HTR-8/SVneo (cell line): ENCODE measurements around the gene NFATC3.

Source experiments
- DNase-seq: peaks from one replicate; pipeline ENCODE4 v3.0.0; 2011; ENCODE audit warnings: low spot score, mixed read lengths; ENCODE audit not compliant: insufficient read length
- FAIRE-seq: peaks from 2 replicates; lab custom pipeline; 2011; peaks lifted over from hg19 to GRCh38; lab: Jason Lieb, UNC

NFATC3 gene

DNA sequence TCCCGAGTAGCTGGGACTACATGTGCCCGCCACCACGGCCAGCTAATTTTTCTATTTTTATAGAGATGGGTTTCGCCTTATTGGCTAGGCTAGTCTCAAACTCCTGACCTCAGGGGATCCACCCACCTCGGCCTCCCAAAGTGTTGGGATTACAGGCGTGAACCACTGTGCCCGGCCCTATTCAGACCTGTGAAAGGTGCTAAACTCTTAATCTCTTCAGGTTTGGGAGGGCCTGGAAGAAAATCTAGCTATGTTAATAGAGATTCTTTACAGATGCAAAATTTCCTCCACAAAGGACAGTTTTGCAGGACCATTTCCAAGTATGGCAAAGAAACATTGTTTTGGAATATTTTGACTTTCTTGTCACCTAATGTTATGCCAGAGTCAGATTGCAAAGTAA lies 156.9 kb downstream of the NFATC3 start:
- FAIRE-seq = no peak
- no peak for DNase-seq

DNA sequence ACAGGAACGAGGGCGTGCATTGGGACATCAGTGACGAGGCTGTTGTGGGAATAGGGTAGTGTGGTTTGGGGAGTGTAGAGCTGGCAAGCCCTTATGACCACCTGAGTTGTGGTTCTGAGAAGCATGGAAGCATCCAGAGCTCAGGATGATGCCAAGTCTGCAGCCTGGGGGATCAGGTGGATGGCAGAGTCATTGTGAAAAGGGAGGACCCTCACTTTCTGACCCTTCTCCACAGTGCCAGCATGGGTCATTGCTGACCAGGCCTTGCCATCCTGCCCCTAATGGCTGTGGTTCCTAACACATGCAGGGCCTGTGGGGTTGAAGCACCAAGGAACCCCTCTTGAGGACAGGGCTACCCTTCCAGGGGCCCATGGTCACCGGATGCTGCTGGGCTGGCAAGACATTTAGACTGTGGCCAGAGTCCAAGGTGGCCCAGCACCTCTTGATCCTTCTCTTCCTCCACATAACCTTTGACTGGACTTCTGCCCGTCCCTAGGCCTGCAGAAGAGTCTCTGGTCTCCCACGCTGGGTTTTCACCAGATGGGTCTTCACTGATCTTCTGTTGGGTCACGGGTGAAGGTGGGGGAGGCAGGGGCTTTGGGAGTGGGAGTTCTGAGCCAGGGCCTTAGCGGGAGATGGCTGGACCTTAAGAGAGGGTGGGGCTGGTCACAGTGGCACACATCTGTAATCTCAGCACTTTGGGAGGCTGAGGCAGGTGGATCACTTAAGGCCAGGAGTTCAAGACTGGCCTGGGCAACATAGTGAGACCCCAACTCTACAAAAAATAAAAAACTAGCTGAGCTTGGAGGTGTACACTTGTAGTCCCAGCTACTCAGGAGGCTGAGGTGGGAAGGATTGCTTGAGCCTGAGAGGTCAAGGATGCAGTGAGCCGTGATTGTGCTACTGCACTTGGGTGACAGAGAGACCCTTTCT lies 158.0 kb downstream of the NFATC3 start:
- no peak for DNase-seq
- FAIRE-seq = no peak

DNA sequence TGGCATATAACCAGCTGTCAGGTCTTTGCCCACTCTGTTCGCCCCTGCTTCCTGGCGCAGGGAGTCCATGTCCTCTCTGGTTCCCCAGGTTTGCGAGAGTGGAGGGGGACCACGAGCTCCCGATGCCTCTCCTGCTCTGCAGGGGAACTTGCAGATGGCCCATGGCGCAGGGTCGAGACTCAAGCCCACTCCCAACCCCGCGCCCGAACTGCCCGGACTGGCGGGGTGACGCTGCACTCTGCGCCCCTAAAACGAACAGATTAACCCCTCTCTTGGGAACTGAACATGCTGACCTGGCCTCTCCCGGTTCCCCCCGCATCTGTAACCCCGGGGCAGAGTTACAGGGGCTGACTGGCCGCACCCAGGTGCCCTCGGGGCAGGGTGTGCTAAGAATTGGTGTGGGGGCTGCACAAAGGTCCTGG lies 159.3 kb downstream of the NFATC3 start:
- FAIRE-seq = no peak

DNA sequence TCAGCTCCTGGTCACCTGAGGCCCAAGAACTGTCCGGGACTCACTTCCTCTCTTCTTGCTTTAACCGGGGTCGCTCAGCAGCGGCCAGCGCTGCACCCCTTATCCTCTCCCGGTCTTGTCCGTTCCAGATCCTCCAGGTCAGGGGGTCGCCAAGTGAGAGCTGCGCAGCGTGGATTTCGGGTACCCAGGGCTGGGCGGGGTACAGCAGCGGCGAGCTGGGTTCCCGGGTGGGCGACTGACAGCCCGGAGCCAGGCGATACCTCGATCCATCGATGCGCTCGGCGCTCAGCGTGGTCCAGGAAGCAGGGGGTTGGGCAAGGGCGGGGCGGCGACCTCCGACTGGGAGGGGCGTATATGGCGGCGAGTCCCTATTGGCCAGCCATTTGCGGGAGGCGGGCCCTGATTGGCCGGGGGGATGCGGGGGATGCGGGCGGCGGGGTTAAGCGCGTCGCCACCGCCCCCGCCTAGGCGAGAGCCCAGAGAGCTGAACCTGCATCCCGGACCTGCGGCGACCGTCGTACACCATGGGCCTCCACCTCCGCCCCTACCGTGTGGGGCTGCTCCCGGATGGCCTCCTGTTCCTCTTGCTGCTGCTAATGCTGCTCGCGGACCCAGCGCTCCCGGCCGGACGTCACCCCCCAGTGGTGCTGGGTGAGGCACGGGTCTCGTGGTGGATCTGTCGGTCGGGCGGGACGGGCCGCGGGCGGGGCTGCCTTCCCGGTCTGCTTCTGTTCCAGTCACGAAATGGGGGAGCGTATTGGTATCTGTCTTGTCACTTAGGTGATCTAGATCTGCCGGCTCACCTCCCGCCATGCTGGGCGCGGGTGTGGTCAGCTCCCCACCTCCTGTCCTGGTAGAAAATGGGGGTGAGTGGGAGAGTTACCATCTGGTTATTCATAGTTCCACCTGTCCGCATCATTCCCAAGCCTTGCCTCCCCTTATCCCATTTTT lies 160.0 kb downstream of the NFATC3 start, which contains the start of gene PLA2G15:
Gene PLA2G15, plus strand, starts transcription at position 471 of the 951 bp plus-strand sequence. Its CDS starts 54 bp downstream, at position 525.
- FAIRE-seq (peak; percentile 93), DNase-seq (peak; percentile 94)

More for the DNA sequence above, 159.3 kb downstream of the NFATC3 start:
- no peak for DNase-seq

DNA sequence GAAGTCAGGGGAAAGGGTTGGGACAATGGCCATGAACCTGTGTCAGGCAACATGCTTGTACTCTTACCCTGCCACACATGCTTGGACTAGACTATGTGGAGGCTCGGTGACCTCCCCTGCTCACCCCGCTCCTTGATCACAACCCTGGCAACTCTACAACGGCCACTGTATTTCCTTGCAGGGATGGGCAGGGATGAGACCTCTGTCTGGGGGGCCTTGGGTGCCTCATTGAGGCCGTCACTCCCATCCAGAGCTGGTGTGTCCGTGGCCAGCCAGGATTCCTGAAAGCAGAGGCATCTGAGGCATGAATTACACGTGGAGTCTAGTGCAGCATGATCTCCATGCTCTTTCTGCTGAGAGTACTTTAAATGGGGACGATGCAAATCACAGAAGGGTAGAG lies 161.0 kb downstream of the NFATC3 start:
- no peak for DNase-seq

DNA sequence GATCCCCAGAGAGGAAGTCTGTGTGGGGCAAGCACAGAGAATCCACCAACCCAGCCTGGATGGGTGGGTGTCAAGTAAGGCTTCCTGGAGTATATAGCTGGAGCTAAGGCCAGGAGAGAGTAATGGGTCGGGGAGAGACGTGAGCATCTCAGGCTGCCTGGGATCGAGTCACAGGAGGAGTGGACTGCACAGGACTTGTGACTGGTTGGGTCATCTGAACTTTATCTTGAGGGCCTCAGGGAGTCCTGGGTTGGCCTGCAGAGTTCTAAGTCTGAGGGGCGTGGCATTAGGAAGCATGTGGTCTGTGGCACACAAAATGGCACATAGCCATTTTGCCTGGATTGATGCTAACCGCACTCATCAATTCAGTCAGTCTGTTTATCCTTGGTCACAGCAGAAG lies 161.5 kb downstream of the NFATC3 start:
- DNase-seq (no peak), FAIRE-seq (peak; percentile 33)

More for the DNA sequence above, 161.0 kb downstream of the NFATC3 start:
- FAIRE-seq = no peak

DNA sequence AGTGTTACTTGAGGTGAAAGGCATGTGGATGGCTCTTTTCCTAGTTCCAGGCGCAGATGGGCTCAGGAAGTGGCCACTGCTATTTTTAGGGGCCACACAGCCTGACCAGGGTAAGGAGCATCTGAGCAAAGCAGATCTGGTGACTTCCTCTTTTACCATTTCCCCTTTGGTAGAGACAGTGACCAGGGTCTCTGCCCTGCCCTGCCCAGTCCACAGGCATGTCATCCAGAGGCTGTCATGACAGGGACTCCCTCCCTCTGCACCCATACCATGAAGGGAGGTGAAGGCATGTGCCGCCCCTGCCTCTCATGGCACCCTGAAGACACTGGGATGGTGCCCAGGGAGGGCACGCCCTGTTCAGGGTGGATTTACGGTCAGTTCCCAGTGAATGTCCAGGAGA lies 162.2 kb downstream of the NFATC3 start:
- FAIRE-seq = no peak
- DNase-seq = no peak

DNA sequence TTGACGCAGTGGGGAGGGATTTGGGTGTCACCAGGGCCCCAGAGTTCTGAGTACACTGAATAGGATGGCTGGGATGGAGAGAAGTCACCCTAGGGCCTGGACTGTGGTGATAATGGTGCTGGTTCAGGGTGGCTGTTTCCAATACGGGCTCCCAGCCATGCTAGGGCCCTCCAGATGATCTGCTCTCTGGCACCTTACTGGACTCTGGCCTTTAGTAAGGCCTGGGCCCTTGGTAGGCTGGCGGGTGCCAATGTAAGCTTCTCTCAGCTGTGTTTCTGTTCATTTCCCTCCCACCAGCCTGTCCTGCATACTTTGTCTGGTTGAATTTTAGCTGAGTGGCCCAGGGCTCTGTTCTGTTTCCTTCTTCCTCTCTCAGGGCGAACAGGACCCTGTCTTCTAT lies 162.8 kb downstream of the NFATC3 start:
- DNase-seq (no peak), FAIRE-seq (no peak)

DNA sequence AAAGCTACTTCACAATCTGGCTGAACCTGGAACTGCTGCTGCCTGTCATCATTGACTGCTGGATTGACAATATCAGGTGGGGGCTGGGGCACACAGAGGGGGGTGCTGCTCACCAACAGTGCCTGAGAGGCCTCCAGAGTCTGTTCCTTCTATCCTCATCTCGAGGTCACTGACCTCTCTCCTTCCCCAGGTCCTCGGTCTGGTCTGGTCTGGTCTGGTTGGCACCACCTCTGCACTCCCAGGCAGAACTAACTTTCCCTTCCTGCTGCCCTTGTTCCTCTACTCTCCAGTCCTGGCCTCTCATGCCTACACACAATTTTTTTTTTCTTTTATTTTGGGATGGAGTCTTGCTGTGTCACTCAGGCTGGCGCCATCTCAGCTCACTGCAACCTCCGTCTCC lies 164.2 kb downstream of the NFATC3 start:
- no peak for FAIRE-seq
- DNase-seq = no peak

DNA sequence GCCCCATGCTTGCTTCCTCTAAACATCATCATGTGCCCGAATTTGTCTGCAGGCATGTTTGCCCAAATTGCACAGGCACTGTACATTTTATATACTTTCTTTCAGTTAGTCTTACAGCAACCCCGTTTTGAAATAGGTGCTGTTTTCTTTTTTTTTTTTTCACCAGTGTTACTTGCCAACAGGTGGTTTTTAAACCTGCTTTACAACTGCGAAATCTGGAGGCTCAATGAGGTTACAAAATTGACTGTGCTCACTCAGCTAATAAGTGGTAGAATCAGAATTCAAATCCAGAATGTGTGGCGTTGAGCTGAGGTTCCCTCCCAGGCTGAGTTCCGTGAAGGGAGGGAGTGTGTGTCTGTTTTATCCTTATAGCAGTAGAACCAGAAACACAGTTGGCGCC lies 165.8 kb downstream of the NFATC3 start:
- no peak for FAIRE-seq
- DNase-seq = no peak

DNA sequence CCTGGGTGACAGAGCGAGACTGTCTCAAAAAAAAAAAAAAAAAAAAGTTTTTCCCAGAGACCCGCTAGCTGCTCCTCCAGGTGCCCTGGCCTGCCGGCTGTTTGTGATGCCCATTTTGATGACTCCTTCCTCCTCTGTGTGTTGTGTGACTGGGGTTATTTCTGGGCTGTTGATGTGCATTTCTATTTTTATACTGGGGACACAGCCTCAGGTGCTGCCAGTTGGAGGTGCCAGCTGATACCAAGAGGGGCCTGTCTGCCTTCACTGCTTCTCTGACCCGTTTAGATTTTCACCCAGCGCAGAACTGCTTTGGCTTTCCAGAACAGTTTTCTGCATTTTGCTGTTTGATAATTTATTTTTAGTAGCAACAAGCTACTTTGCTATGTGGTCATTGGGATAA lies 166.7 kb downstream of the NFATC3 start:
- FAIRE-seq = no peak
- DNase-seq = no peak

DNA sequence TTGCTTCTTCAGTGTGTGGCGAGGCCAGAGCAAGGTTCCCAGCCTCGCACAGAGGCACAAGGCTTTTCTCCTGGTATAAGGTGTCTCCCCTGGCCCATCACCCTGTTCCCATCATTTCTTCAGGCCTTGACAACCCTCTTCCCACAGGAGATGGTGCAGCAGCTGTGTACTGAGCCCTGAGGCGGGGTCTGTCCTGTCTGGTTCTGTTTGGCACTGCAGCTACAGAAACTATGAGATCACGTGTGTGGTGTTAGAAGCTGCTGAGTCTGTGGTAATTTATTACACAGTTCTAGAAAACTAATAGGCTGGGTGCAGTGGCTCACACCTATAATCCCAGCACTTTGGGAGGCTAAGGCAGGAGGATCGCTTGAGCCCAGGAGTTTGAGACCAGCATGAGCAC lies 167.2 kb downstream of the NFATC3 start:
- DNase-seq (no peak), FAIRE-seq (no peak)

DNA sequence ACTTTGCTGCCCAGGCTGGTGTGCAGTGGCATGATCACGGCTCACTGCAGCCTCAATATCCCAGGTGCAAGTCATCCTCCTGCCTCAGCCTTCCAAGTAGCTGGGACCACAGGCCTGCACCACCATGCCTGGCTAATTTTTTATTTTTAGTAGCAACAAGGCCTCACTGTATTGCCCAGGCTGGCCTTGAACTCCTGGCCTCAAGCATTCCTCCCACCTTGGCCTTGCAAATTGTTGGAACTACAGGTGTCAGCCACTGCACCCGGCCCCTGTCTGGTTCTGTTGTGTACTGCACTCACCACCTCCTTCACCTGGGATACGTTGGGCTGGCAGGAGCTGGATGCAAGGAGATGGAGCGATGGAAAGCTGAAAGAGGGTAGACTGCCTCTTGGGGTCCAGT lies 168.6 kb downstream of the NFATC3 start:
- FAIRE-seq (no peak), DNase-seq (no peak)

DNA sequence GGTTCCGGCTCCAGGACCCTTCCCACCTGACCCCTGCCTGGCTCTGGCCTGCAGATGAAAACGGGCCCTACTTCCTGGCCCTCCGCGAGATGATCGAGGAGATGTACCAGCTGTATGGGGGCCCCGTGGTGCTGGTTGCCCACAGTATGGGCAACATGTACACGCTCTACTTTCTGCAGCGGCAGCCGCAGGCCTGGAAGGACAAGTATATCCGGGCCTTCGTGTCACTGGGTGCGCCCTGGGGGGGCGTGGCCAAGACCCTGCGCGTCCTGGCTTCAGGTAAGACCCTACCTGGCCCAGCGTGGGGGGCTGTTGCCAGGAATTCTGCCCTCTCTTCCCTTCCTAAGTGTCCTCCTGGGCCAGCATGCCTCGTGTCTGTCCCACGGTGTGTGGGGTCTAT lies 170.5 kb downstream of the NFATC3 start:
- no peak for DNase-seq
- no peak for FAIRE-seq

DNA sequence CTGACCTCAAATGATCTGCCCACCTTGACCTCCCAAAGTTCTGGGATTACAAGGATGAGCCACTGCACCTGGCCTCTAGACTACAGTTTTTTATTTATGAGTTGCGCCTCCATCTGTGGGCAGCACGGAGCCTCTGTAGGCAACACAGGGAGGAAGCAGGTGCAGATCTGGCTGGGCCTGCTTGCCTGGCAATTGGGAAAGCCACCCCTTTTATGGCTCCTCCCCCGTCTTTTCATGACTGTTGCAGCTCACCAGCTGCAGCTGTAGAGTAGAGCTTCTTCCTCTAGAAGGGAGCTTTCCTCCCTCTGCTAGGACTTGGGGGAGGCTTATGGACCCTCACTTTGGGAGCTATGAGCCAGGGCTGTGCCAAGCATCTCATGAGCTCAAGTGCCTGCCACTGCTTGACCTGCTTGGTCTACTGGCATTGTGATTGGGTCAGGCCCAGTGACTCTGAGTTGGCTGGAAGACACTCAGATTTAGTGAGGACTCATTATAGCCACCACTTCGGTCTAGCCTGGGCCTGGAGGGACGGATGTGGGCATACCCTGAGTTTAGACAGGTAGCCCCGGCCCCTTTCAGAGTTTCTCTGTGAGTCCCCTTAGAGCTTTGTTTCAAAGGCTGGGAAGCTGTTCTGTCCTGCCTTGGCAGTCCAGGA lies 172.2 kb downstream of the NFATC3 start:
- no peak for DNase-seq
- FAIRE-seq = no peak

DNA sequence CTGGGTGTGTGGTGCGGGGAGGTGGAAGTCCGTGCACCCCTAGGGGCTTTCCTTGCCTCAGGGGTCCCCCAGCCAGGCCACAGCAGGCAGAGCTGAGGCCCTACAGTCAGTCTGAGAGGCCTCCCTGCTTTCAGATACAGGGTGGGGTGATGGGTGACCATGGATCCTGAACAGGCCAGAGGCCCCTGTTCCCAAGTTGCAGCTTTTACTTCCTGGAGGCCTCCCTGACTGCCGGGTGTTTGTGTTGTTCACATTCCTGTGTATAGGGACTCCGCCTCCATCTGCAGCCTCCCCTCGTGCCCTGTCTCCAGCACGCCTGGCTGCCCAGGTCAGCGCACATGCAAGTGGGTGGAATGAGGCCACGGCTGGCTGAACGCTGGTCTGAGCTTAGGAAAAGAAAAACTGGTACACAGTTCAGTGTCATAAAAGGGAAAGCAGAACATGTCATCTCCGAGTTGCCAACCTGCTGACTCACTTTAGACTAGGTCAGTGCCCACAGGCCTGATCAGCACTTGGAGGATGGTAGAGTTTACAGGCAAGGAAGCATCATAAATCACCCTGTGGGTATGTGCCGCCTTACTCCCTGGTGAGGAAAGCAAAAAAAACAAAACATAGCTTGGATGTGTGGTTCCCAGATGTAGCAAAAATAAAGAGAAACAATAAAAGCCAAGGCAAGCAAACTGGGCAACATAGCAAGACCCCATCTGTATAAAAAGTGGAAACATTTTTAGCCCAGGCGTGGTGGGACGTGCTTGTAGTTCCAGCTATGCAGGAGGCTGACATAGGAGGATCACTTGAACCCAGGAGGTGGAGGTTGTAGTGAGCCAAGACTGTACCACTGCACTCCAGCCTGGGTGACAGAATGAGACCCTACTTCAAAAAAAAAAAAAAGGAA lies 173.0 kb downstream of the NFATC3 start:
- FAIRE-seq = no peak

DNA sequence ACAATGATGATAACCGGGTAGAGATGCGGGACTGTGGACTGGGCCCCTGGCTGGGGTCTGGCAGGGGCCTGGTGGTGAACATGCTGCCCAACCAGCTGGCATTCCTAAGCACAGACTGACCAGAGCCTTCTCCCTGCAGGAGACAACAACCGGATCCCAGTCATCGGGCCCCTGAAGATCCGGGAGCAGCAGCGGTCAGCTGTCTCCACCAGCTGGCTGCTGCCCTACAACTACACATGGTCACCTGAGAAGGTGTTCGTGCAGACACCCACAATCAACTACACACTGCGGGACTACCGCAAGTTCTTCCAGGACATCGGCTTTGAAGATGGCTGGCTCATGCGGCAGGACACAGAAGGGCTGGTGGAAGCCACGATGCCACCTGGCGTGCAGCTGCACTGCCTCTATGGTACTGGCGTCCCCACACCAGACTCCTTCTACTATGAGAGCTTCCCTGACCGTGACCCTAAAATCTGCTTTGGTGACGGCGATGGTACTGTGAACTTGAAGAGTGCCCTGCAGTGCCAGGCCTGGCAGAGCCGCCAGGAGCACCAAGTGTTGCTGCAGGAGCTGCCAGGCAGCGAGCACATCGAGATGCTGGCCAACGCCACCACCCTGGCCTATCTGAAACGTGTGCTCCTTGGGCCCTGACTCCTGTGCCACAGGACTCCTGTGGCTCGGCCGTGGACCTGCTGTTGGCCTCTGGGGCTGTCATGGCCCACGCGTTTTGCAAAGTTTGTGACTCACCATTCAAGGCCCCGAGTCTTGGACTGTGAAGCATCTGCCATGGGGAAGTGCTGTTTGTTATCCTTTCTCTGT lies 174.0 kb downstream of the NFATC3 start:
- FAIRE-seq (no peak), DNase-seq (no peak)

More for the DNA sequence above, 173.0 kb downstream of the NFATC3 start:
- peak; percentile 68 for DNase-seq

DNA sequence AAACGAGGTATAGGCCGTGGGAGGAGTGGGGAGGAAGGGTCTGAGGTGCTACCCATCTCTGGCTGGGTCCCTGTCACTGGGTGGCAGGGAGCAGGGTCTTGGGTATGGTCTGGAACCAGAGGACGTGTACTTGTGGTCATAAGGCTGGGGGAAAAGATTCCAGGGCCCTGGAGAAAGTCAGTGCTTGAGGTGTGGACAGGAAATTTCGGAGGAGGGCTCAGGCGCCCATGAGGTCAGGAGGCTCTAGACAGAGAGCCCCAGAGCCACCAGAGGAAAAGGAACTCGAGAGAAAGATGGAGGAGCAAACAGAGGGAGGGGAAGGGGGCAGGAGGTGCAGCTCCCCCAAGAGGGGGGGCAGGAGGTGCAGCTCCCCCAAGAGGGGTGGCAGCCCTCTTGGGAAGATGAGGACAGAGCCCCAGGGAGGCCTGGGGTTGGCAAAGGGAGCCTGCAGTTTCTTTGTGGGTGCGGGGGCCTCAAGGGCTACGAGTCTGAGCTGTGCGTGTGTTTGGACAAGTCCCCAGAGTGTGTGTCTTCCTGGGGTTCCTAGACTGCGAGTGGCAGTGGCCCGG lies 178.5 kb downstream of the NFATC3 start:
- FAIRE-seq (no peak), DNase-seq (no peak)
